ENCODE measurements around the gene CMTM6. TPM values are rescaled to one million over a fixed set of nuclear protein-coding genes. Genes with fewer than 3 reads are reported as not detected.
"Not testable (repeated sequence)": the region's sequence is repeated elsewhere in the genome, so short reads cannot be mapped to it uniquely, and the experiment has no call there.

The CMTM6 gene
- total and polyA plus RNA-seq, 4 donors = 29.7 to 76.2 (median 48.2) TPM

GRCh38 chr3:32460817-32461496 lies 41.7 kb downstream of the CMTM6 start:
- not testable (repeated sequence) for DNase-seq (ENCODE audit: low read depth in 4 of 6, low spot score in 6 of 6); H3K27ac ChIP-seq (ENCODE audit: low read depth, low read length); H3K4me3 ChIP-seq (ENCODE audit: low read depth, low read length); H3K36me3 ChIP-seq (ENCODE audit: control insufficient read depth, insufficient read depth, low read length); H3K9me3 ChIP-seq (ENCODE audit: control insufficient read depth, insufficient read depth, low read length); H3K27me3 ChIP-seq (ENCODE audit: control insufficient read depth, insufficient read depth, low read length)
- WGBS (ENCODE audit: insufficient coverage) = 64% methylated on average over 8 of the region's 10 CpGs
- H3K4me1 ChIP-seq (ENCODE audit: control insufficient read depth, insufficient read depth, low read length) = peaks cover 18% of the 10 kb centered on the region

GRCh38 chr3:32460031-32460749 lies 42.5 kb downstream of the CMTM6 start:
- Histone ChIP-seq H3K36me3 (ENCODE audit: control insufficient read depth, insufficient read depth, low read length) (no peaks in the 10 kb centered on the region), H3K4me3 (ENCODE audit: low read depth, low read length) (no peak overlapping the region), H3K27ac (ENCODE audit: low read depth, low read length) (no peak overlapping the region), H3K4me1 (ENCODE audit: control insufficient read depth, insufficient read depth, low read length) (peaks cover 18% of the 10 kb centered on the region), H3K27me3 (ENCODE audit: control insufficient read depth, insufficient read depth, low read length) (peaks cover 5% of the 10 kb centered on the region), H3K9me3 (ENCODE audit: control insufficient read depth, insufficient read depth, low read length) (no peaks in the 10 kb centered on the region)
- DNase-seq (ENCODE audit: low read depth in 4 of 6, low spot score in 6 of 6) = peak in 2 of 6 donors; percentile 54 to 84
- 16% methylated on average over 13 of the region's 15 CpGs for WGBS (ENCODE audit: insufficient coverage)

GRCh38 chr3:32459450-32459849 lies 43.2 kb downstream of the CMTM6 start:
- Histone ChIP-seq H3K36me3 (ENCODE audit: control insufficient read depth, insufficient read depth, low read length) (no peaks in the 10 kb centered on the region), H3K4me3 (ENCODE audit: low read depth, low read length) (no peak overlapping the region), H3K27me3 (ENCODE audit: control insufficient read depth, insufficient read depth, low read length) (peaks cover 5% of the 10 kb centered on the region), H3K27ac (ENCODE audit: low read depth, low read length) (no peak overlapping the region), H3K4me1 (ENCODE audit: control insufficient read depth, insufficient read depth, low read length) (peaks cover 18% of the 10 kb centered on the region), H3K9me3 (ENCODE audit: control insufficient read depth, insufficient read depth, low read length) (no peaks in the 10 kb centered on the region)
- no peak for DNase-seq (ENCODE audit: low read depth in 4 of 6, low spot score in 6 of 6)
- WGBS (ENCODE audit: insufficient coverage) = no CpG with 5 or more reads among the region's 5 CpGs

GRCh38 chr3:32457971-32458471 lies 44.6 kb downstream of the CMTM6 start:
- H3K9me3 ChIP-seq (ENCODE audit: control insufficient read depth, insufficient read depth, low read length) = no peaks in the 10 kb centered on the region
- no peak overlapping the region for H3K27ac ChIP-seq (ENCODE audit: low read depth, low read length)
- H3K4me1 ChIP-seq (ENCODE audit: control insufficient read depth, insufficient read depth, low read length) = peaks cover 18% of the 10 kb centered on the region
- H3K36me3 ChIP-seq (ENCODE audit: control insufficient read depth, insufficient read depth, low read length) = no peaks in the 10 kb centered on the region
- no peak overlapping the region for H3K4me3 ChIP-seq (ENCODE audit: low read depth, low read length)
- 87% methylated on average over 4 of the region's 9 CpGs for WGBS (ENCODE audit: insufficient coverage)
- DNase-seq (ENCODE audit: low read depth in 4 of 6, low spot score in 6 of 6) = no peak
- H3K27me3 ChIP-seq (ENCODE audit: control insufficient read depth, insufficient read depth, low read length) = peaks cover 5% of the 10 kb centered on the region

- WGBS (ENCODE audit: insufficient coverage) = 91% methylated on average over 8 of the region's 11 CpGs
- Histone ChIP-seq H3K9me3 (ENCODE audit: control insufficient read depth, insufficient read depth, low read length) (no peaks in the 10 kb centered on the region), H3K4me1 (ENCODE audit: control insufficient read depth, insufficient read depth, low read length) (peaks cover 18% of the 10 kb centered on the region), H3K27me3 (ENCODE audit: control insufficient read depth, insufficient read depth, low read length) (peaks cover 5% of the 10 kb centered on the region), H3K36me3 (ENCODE audit: control insufficient read depth, insufficient read depth, low read length) (no peaks in the 10 kb centered on the region), H3K27ac (ENCODE audit: low read depth, low read length) (no peak overlapping the region), H3K4me3 (ENCODE audit: low read depth, low read length) (no peak overlapping the region)
- no peak for DNase-seq (ENCODE audit: low read depth in 4 of 6, low spot score in 6 of 6)
These were observed 46.1 kb downstream of the CMTM6 start for GRCh38 chr3:32456429-32457130.

- Histone ChIP-seq H3K36me3 (ENCODE audit: control insufficient read depth, insufficient read depth, low read length) (no peaks in the 10 kb centered on the region), H3K27me3 (ENCODE audit: control insufficient read depth, insufficient read depth, low read length) (peaks cover 5% of the 10 kb centered on the region), H3K27ac (ENCODE audit: low read depth, low read length) (no peak overlapping the region), H3K9me3 (ENCODE audit: control insufficient read depth, insufficient read depth, low read length) (no peaks in the 10 kb centered on the region), H3K4me1 (ENCODE audit: control insufficient read depth, insufficient read depth, low read length) (peaks cover 24% of the 10 kb centered on the region), H3K4me3 (ENCODE audit: low read depth, low read length) (no peak overlapping the region)
- DNase-seq (ENCODE audit: low read depth in 4 of 6, low spot score in 6 of 6) = no peak
- 89% methylated on average over 12 of the region's 15 CpGs for WGBS (ENCODE audit: insufficient coverage)
These were observed 46.8 kb downstream of the CMTM6 start for GRCh38 chr3:32455609-32456428.

GRCh38 chr3:32454731-32455608 lies 47.7 kb downstream of the CMTM6 start:
- 83% methylated on average over 11 of the region's 15 CpGs for WGBS (ENCODE audit: insufficient coverage)
- DNase-seq (ENCODE audit: low read depth in 4 of 6, low spot score in 6 of 6) = no peak
- H3K27ac ChIP-seq (ENCODE audit: low read depth, low read length) = no peak overlapping the region
- H3K4me1 ChIP-seq (ENCODE audit: control insufficient read depth, insufficient read depth, low read length) = peaks cover 22% of the 10 kb centered on the region
- no peaks in the 10 kb centered on the region for H3K36me3 ChIP-seq (ENCODE audit: control insufficient read depth, insufficient read depth, low read length)
- H3K27me3 ChIP-seq (ENCODE audit: control insufficient read depth, insufficient read depth, low read length) = peaks cover 3% of the 10 kb centered on the region
- no peaks in the 10 kb centered on the region for H3K9me3 ChIP-seq (ENCODE audit: control insufficient read depth, insufficient read depth, low read length)
- no peak overlapping the region for H3K4me3 ChIP-seq (ENCODE audit: low read depth, low read length)

- no peaks in the 10 kb centered on the region for H3K36me3 ChIP-seq (ENCODE audit: control insufficient read depth, insufficient read depth, low read length)
- H3K27ac ChIP-seq (ENCODE audit: low read depth, low read length) = no peak overlapping the region
- no peak overlapping the region for H3K4me3 ChIP-seq (ENCODE audit: low read depth, low read length)
- peaks cover 1% of the 10 kb centered on the region for H3K27me3 ChIP-seq (ENCODE audit: control insufficient read depth, insufficient read depth, low read length)
- H3K4me1 ChIP-seq (ENCODE audit: control insufficient read depth, insufficient read depth, low read length) = peaks cover 18% of the 10 kb centered on the region
- no peaks in the 10 kb centered on the region for H3K9me3 ChIP-seq (ENCODE audit: control insufficient read depth, insufficient read depth, low read length)
- DNase-seq (ENCODE audit: low read depth in 4 of 6, low spot score in 6 of 6) = no peak
- 93% methylated on average over 5 of the region's 6 CpGs for whole genome bisulfite sequencing (ENCODE audit: insufficient coverage)
These were observed 48.5 kb downstream of the CMTM6 start for GRCh38 chr3:32454111-32454510.
